Measurements from ENCODE around the gene TAGAP. TPM values are rescaled to one million over a fixed set of nuclear protein-coding genes. Genes with fewer than 3 reads are reported as not detected.
A peak's percentile ranks its signal among the peaks of the same experiment; 100 is the strongest.

TAGAP gene
- total and polyA plus RNA-seq, 2 of the 8 experiments (the other 6 are each of a cell fraction or from before 2014, with no cell fraction given): not detected

DNA sequence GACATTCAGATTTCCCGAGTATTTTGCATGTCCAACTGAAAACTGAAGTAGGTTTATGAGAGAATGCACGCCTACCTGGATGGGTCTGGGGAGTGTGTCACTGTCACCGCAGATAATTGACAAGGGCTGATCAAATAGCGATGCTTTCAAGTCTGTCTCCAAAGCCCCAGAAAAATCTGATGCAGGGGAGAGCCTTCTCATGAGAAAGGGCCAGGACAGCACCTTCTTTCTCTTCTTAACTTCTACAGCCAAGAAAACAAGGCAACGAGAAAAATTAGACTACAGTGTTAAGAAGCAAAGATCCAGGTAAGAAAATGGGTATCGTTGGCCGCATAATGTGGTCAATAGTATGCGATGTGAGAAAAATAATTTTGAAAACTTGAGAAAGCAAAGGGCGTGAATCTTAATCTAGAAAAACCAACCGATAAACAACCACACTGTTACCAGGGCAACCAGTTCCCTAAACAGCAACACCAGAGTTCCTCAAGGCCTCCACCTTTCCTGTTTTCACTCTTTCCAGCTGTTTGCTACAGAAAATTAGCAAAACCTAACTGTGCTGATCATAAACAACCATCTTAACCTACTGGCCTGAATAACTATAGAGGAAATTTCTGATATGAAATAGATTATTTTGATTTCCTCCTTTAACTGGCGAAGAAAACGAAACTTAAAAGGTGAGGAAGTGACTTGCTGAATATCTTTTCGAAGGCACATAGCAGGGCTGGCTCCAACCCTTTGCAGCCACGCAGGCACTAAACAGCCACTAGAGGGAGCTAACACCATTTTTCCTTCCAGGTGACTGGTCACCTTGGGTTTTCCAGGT lies 2.6 kb downstream of the TAGAP start:
- Histone ChIP-seq H3K9me3 (ENCODE audit: insufficient read depth in 2 of 2, low read depth in 1 of 2, low read length in 1 of 2) (no peaks in the 10 kb centered on the region), H3K4me3 (ENCODE audit: extremely low read depth in 1 of 4, insufficient read depth in 2 of 4, low read depth in 3 of 4, low read length in 4 of 4) (peak overlapping the region in 1 of 4 experiments; percentile 24; a peak in 1 of 8 replicates), H3K79me2 (ENCODE audit: control insufficient read depth in 1 of 2, insufficient read depth in 2 of 2, low read length in 2 of 2) (no peaks in the 10 kb centered on the region), H4K8ac (ENCODE audit: extremely low read depth, insufficient read depth, low read length) (no peak overlapping the region), H2BK15ac (ENCODE audit: low read length) (no peak overlapping the region), H3K4me2 (ENCODE audit: insufficient read depth in 1 of 2, low read depth in 2 of 2, low read length in 2 of 2) (peak overlapping the region in 1 of 2 experiments; percentile 47; a peak in 1 of 4 replicates), H2AK5ac (ENCODE audit: low read depth, low read length) (no peak overlapping the region; the same call in 1 of the 2 replicates), H2BK12ac (ENCODE audit: low read depth, low read length) (peak overlapping the region; percentile 10; the same call in 1 of the 2 replicates), H3K56ac (replicated peaks; ENCODE audit: insufficient read length, low read depth, low read length) (no peak overlapping the region), H3K4me1 (replicated peaks in 1 of 4; ENCODE audit: control insufficient read depth in 3 of 4, insufficient read depth in 4 of 4, low read length in 3 of 4) (no peaks in the 10 kb centered on the region; a peak in 1 of 7 replicates), H3K4ac (replicated peaks; ENCODE audit: insufficient read length, low read depth, low read length) (no peak overlapping the region), H4K5ac (ENCODE audit: insufficient read length, low read depth, low read length) (no peak overlapping the region), H2BK120ac (replicated peaks; ENCODE audit: low read depth, low read length) (no peak overlapping the region), H3K79me1 (ENCODE audit: low read depth, low read length) (no peaks in the 10 kb centered on the region), H3K27me3 (replicated peaks in 1 of 4; ENCODE audit: control insufficient read depth in 3 of 4, extremely low read depth in 1 of 4, insufficient read depth in 3 of 4, low read length in 3 of 4) (no peaks in the 10 kb centered on the region), H4K20me1 (replicated peaks in 1 of 2; ENCODE audit: control insufficient read depth in 1 of 2, insufficient read depth in 2 of 2, low read length in 2 of 2) (no peaks in the 10 kb centered on the region), H3K9ac (replicated peaks in 1 of 4; ENCODE audit: extremely low read depth in 1 of 4, low read depth in 3 of 4, low read length in 3 of 4) (peak overlapping the region in 2 of 4 experiments; percentile 24 to 29; a peak in 3 of 7 replicates), H2AFZ (ENCODE audit: low read length) (peak overlapping the region; percentile 26; the same call in 1 of the 2 replicates), H3K23ac (ENCODE audit: insufficient read length) (no peak overlapping the region), H3K18ac (ENCODE audit: extremely low read depth, low read length) (no peak overlapping the region), H2BK20ac (ENCODE audit: low read length) (no peak overlapping the region), H3K14ac (ENCODE audit: insufficient read length) (no peak overlapping the region), H2BK5ac (ENCODE audit: low read depth, low read length) (no peak overlapping the region), H3K23me2 (ENCODE audit: low read depth, low read length) (no peaks in the 10 kb centered on the region), H4K91ac (replicated peaks; ENCODE audit: insufficient read length, low read length) (no peak overlapping the region), H3K27ac (ENCODE audit: low read depth, low read length) (peak overlapping the region; percentile 69), H3K36me3 (ENCODE audit: control insufficient read depth in 2 of 4, insufficient read depth in 4 of 4, low read length in 3 of 4) (no peaks in the 10 kb centered on the region)
- peak; percentile 59 to 73 for DNase-seq (ENCODE audit: low read depth in 1 of 2, low spot score in 2 of 2)
- ChIA-PET CTCF (ENCODE audit: partially characterized antibody) (interaction anchor here (0.6 to 11.7 kb wide), 33 partner anchors 9 to 383 kb away, joined by 3 to 144 read pairs (median 4); partner anchors contain the start of gene RSPH3), POLR2A (ENCODE audit: partially characterized antibody) (interaction anchor here (1.0 to 1.3 kb wide), 4 partner anchors 20 to 68 kb away, joined by 3 to 9 read pairs (median 3); partner anchors contain the start of gene RSPH3)
- WGBS, 2 experiments (ENCODE audit: extremely low coverage in 1 of 2, insufficient coverage in 1 of 2, insufficient read length in 1 of 2, insufficient replicate concordance in 2 of 2, low coverage in 1 of 2, low lambda C conversion rate in 2 of 2, missing lambda C conversion rate in 1 of 2): 64% methylated on average over 14 of the region's 14 CpGs; no CpG with 5 or more reads in 1 of the 2 experiments
- peak; percentile 95 for FAIRE-seq
- TF ChIP-seq CREB1 (IDR thresholded peaks at IDR 0.05): 0 out of 2 replicates have a peak, but pooled peaks have one; percentile 38
- 0 out of 2 replicates have a peak, but pooled peaks have one; percentile 28 for TF ChIP-seq TBP (IDR thresholded peaks at IDR 0.05; ENCODE audit: low read depth, low read length)
- TF ChIP-seq HDAC2 (IDR thresholded peaks at IDR 0.05; ENCODE audit: borderline replicate concordance in 1 of 2, low read depth in 2 of 2, low read length in 2 of 2): no peak
- no peak for TF ChIP-seq SP4 (IDR thresholded peaks at IDR 0.05; ENCODE audit: low read length)
- 0 out of 2 replicates have a peak, but pooled peaks have one; percentile 33 for TF ChIP-seq YY1 (IDR thresholded peaks at IDR 0.05; ENCODE audit: low read depth, low read length)
